KG1 (cell line): Measurements from ENCODE around the gene TRAF3.
A peak's percentile ranks its signal among the peaks of the same experiment; 100 is the strongest.
"Not testable (repeated sequence)": the region's sequence is repeated elsewhere in the genome, so short reads cannot be mapped to it uniquely, and the experiment has no call there.

ENCODE experiments used
- DNase-seq: peaks from one replicate; lab custom pipeline; 2025; lab: John Stamatoyannopoulos, UW

TRAF3 gene

GRCh38 chr14:102891556-102891955 is 114.3 kb downstream of the TRAF3 start:
- DNase-seq: no peak

- no peak for DNase-seq
Observed at GRCh38 chr14:102892651-102893050, 115.4 kb downstream of the TRAF3 start.

- no peak for DNase-seq
Observed at GRCh38 chr14:102893452-102893851, 116.2 kb downstream of the TRAF3 start.

GRCh38 chr14:102896735-102897134 is 119.5 kb downstream of the TRAF3 start:
- DNase-seq: not testable (repeated sequence)

- no peak for DNase-seq
Observed at GRCh38 chr14:102897299-102898027, 120.2 kb downstream of the TRAF3 start.

- DNase-seq: no peak
Observed at GRCh38 chr14:102898298-102898697, 121.0 kb downstream of the TRAF3 start.

- no peak for DNase-seq
Observed at GRCh38 chr14:102898776-102899515, 121.7 kb downstream of the TRAF3 start.

- DNase-seq: no peak
Observed at GRCh38 chr14:102899516-102899900, 122.3 kb downstream of the TRAF3 start.

- no peak for DNase-seq
Observed at GRCh38 chr14:102900631-102901571, 123.7 kb downstream of the TRAF3 start.

GRCh38 chr14:102901633-102902032 is 124.4 kb downstream of the TRAF3 start:
- DNase-seq: peak; percentile 29

- DNase-seq: no peak
Observed at GRCh38 chr14:102902086-102902485, 124.8 kb downstream of the TRAF3 start.

GRCh38 chr14:102902523-102903247 is 125.4 kb downstream of the TRAF3 start:
- no peak for DNase-seq

- DNase-seq: no peak
Observed at GRCh38 chr14:102903248-102903888, 126.1 kb downstream of the TRAF3 start.

- no peak for DNase-seq
Observed at GRCh38 chr14:102903889-102904512, 126.8 kb downstream of the TRAF3 start.

- no peak for DNase-seq
Observed at GRCh38 chr14:102905116-102906108, 128.2 kb downstream of the TRAF3 start.

- DNase-seq: no peak
Observed at GRCh38 chr14:102906616-102907302, 129.5 kb downstream of the TRAF3 start.

- no peak for DNase-seq
Observed at GRCh38 chr14:102907303-102907844, 130.1 kb downstream of the TRAF3 start.

GRCh38 chr14:102907980-102908730 is 130.9 kb downstream of the TRAF3 start:
- DNase-seq: no peak
